ENCODE measurements around the gene TMPRSS13.
"Not testable (repeated sequence)": the region's sequence is repeated elsewhere in the genome, so short reads cannot be mapped to it uniquely, and the experiment has no call there.

TMPRSS13 gene

GRCh38 chr11:117929142-117929915 lies at the start of gene TMPRSS13:
TMPRSS13 (minus strand) TSS chr11:117929402; CDS start chr11:117929307, 95 bp downstream.
- no peak for DNase-seq (ENCODE audit: low read depth in 3 of 3)

GRCh38 chr11:117978991-117979390 lies 49.8 kb upstream of the TMPRSS13 start:
- no peak for DNase-seq (ENCODE audit: low read depth in 3 of 3)

DNA sequence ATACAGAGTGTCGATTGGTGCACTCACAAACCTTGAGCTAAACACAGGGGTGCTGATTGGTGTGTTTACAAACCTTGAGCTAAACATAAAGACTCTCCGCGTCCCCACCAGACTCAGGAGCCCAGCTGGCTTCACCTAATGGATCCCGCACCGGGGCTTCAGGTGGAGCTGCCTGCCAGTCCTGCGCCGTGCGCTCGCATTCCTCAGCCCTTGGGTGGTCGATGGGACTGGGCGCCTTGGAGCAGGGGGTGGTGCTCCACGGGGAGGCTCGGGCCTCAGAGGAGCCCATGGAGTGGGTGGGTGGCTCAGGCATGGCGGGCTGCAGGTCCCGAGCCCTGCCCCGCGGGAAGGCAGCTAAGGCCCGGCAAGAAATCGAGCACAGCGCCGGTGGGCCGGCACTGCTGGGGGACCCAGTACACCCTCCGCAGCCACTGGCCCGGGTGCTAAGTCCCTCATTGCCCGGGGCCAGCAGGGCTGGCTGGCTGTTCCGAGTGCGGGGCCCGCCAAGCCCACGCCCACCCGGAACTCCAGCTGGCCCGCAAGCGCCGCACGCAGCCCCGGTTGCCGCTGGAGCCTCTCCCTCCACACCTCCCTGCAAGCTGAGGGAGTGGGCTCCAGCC lies 49.2 kb upstream of the TMPRSS13 start:
- DNase-seq (ENCODE audit: low read depth in 3 of 3) = not testable (repeated sequence)

GRCh38 chr11:117977612-117978264 lies 48.5 kb upstream of the TMPRSS13 start:
- not testable (repeated sequence) for DNase-seq (ENCODE audit: low read depth in 3 of 3)

- no peak for DNase-seq (ENCODE audit: low read depth in 3 of 3)
Observed at GRCh38 chr11:117977029-117977428, 47.8 kb upstream of the TMPRSS13 start.

DNA sequence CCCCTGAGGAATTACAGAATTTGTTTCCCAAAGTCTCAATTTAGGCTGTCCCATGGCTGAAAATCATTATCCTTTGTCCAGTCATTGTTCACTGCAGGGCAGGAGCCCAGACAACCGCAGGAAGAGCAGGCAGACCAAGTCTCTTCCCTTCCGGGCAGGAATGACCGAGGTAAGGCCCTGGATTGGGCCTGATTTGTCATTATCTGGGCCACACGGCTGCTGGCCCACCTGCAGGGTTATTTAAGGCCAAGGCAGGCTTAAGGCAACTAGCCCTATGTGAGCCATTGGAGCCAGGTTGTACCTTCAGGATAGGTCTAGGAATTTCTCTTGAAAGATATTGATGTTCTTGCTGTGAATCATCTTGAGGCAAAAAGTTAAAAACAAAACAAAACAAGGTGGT lies 47.2 kb upstream of the TMPRSS13 start:
- no peak for DNase-seq (ENCODE audit: low read depth in 3 of 3)

DNA sequence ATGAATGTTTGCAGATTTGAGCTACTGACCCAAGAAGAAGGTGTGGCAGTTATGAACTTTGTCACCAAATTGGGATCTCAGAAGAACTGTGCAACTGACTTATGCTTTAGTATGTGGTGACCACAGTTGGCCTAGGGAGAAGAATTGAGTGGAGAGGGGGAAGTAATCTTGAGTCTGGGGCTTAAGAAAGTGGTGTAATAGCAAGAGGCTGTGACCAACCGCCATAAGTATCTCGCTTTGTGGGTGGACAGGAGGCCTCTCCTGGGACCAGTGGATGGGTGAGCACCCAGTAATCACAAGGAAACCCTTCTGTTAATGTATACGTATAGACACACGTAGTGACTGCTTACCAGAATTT lies 44.3 kb upstream of the TMPRSS13 start:
- DNase-seq (ENCODE audit: low read depth in 3 of 3) = no peak

GRCh38 chr11:117972629-117973502 lies 43.7 kb upstream of the TMPRSS13 start:
- DNase-seq (ENCODE audit: low read depth in 3 of 3) = no peak

GRCh38 chr11:117972044-117972443 lies 42.8 kb upstream of the TMPRSS13 start:
- DNase-seq (ENCODE audit: low read depth in 3 of 3) = no peak

- DNase-seq (ENCODE audit: low read depth in 3 of 3) = no peak
Observed at GRCh38 chr11:117970400-117971024, 41.3 kb upstream of the TMPRSS13 start.

GRCh38 chr11:117969160-117969991 lies 40.2 kb upstream of the TMPRSS13 start:
- no peak for DNase-seq (ENCODE audit: low read depth in 3 of 3)

DNA sequence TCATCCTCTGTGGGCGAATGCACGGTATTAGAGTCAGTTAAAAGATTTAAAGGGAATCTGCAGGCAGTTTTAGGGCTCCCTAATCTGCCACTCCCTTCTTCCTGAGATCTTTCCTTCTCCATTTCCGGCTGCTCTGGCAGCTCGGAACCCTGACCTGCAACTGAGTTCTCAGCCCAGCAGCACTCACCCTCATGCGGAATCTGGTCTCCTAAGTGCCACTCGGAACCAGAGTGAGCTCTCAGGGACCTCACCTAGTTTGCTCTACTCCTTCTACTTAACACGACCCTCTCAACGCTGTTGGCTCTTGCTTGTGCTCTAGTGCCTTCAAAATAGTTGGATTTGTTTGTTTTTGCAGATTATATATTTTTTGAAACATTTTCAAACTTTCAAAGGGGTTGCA lies 37.7 kb upstream of the TMPRSS13 start:
- no peak for DNase-seq (ENCODE audit: low read depth in 3 of 3)

- DNase-seq (ENCODE audit: low read depth in 3 of 3) = no peak
Observed at GRCh38 chr11:117962826-117963225, 33.6 kb upstream of the TMPRSS13 start.

GRCh38 chr11:117961896-117962295 lies 32.7 kb upstream of the TMPRSS13 start:
- DNase-seq (ENCODE audit: low read depth in 3 of 3) = no peak

GRCh38 chr11:117960406-117960805 lies 31.2 kb upstream of the TMPRSS13 start:
- no peak for DNase-seq (ENCODE audit: low read depth in 3 of 3)

GRCh38 chr11:117959438-117960149 lies 30.4 kb upstream of the TMPRSS13 start:
- no peak for DNase-seq (ENCODE audit: low read depth in 3 of 3)

- no peak for DNase-seq (ENCODE audit: low read depth in 3 of 3)
Observed at GRCh38 chr11:117958949-117959348, 29.7 kb upstream of the TMPRSS13 start.

GRCh38 chr11:117953024-117953671 lies 23.9 kb upstream of the TMPRSS13 start:
- no peak for DNase-seq (ENCODE audit: low read depth in 3 of 3)

All from stimulated activated CD4-positive, alpha-beta T cell treated with anti-CD3 and anti-CD28 coated beads, TNF-alpha, amount 100 ng/mL, for 48 hours (primary cell).